ENCODE results near the gene PIBF1.
"Not testable (repeated sequence)": the region's sequence is repeated elsewhere in the genome, so short reads cannot be mapped to it uniquely, and the experiment has no call there.

Gene PIBF1

DNA sequence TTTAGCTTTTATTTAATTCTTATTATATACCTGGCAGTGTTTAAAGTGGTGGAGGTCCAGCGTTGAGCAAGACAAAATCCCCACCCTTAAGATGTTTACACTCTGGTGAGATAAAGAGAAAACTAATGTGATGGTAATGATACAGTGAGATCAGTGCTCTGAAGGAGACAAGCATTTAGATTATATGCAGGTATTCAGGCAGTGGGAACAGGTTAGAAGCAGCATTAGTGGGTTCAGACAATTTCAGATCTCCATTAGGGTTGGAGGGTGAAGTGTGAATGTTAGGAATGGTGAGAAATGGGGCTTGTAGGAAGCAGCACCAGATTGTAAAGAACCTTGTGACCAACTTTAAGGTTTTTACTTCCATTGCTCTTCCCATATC lies 39.0 kb downstream of the PIBF1 start:
- no peak for DNase-seq

- DNase-seq = no peak
These were observed 41.1 kb downstream of the PIBF1 start for GRCh38 chr13:72823081-72823480.

DNA sequence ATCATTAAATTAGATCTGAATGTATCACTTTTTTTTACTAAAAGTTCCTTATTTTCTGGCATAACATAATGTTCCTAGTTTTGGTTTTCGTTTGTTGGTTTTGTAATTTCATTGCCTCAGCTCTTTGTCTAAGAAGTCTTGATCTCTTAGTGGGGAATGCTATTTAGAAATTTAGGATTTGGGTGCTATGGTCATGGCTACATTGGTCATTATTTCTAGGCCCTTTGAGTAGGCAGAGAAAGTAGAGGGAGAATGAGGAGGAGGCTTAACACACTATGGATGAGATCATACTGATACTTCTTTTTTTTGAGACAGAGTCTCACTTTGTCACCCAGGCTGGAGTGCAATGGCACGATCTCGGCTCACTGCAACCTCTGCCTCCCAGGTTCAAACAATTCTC lies 41.8 kb downstream of the PIBF1 start:
- no peak for DNase-seq

DNA sequence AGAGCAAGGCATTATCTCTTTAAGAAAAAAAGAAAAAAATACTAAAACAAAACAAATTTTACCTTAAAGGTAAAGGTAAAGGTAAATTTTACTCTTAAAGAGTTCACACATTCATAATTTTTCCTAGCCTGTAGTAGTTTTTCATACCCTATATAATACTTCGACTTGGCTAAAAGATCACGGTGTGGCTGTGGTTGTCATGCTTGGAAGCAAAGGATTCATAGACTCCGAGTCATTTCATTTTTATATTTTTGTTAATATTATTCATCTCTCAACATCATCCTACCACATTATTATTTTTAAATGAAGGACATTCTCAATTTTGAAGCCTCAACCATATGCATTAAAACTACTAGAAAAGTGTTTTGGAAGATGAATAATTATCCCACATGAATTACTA lies 52.7 kb downstream of the PIBF1 start:
- no peak for DNase-seq

DNA sequence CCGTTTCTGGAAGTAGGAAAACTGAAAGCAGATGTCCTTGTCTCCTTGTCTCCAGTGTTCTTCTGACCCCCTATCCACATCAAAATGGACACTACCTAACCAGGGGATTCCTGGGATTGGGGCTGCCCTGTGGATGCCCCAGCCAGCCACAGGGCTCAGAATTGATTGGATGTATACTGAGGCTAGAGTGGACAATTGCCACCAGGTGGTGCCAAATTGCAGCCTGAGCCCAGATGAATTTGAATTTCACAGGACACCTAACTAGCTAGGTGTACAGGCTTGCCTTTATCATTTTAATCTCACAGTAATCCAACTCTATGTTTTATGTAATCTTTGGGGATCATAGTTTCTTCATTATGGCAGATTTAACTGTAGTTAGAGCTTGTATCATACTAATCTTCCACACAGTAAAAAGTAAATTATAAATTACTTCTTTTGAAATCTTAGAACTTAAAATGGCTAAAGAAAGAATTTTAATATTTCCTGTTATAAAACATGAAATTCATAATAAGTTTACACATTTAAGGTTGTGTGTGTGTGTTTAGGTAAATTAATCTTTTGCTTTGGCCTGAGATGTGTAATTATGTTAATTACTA lies 58.0 kb downstream of the PIBF1 start:
- peak; percentile 37 for DNase-seq

DNA sequence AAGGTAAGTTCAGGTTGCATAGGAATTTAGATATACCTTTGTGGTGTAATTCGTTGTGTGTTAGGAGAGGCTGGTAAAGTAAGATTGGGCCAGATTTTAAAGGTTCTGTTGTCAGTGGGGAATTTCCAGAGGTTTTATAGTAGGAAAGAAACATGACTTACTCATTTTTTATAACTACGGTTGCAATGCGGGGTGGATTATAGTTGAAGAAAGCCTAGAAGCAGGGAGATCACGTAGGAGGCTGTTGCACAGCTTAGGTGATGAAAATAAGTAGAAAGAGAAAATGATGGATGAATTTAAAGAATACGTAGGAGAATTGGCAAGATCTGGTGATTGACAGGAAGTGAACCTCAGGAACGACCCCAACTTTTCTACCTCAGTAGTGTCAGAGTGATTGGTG lies 61.1 kb downstream of the PIBF1 start:
- no peak for DNase-seq

- not testable (repeated sequence) for DNase-seq
These were observed 63.2 kb downstream of the PIBF1 start for GRCh38 chr13:72845148-72845547.

GRCh38 chr13:72849571-72849970 lies 67.6 kb downstream of the PIBF1 start:
- DNase-seq = no peak

GRCh38 chr13:72850959-72851677 lies 69.2 kb downstream of the PIBF1 start:
- no peak for DNase-seq

- no peak for DNase-seq
These were observed 69.7 kb downstream of the PIBF1 start for GRCh38 chr13:72851678-72852014.

- no peak for DNase-seq
These were observed 70.3 kb downstream of the PIBF1 start for GRCh38 chr13:72852207-72852606.

DNA sequence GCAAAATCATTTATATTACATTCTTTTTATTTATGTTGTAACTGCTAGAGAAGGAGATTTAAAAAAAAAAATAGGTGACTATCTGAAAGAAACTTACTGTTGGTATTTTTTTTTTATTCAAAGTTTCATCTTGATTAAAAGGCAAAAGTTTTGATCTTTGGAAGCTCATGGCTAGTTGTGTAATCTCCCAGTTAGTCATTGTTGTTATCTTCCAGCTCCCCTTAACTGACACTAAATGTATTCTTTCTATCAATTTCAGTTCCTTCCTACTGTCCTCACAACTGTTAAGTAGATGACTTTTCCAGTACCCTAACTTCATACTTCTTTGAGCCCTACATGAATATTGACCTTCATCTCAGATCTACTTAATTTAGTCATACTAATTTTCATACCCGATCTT lies 71.1 kb downstream of the PIBF1 start:
- no peak for DNase-seq

- no peak for DNase-seq
These were observed 82.4 kb downstream of the PIBF1 start for GRCh38 chr13:72864142-72865011.

- DNase-seq = no peak
These were observed 86.3 kb downstream of the PIBF1 start for GRCh38 chr13:72868229-72868628.

GRCh38 chr13:72875233-72875632 lies 93.3 kb downstream of the PIBF1 start:
- no peak for DNase-seq

- no peak for DNase-seq
These were observed 102.2 kb downstream of the PIBF1 start for GRCh38 chr13:72884101-72884500.

DNA sequence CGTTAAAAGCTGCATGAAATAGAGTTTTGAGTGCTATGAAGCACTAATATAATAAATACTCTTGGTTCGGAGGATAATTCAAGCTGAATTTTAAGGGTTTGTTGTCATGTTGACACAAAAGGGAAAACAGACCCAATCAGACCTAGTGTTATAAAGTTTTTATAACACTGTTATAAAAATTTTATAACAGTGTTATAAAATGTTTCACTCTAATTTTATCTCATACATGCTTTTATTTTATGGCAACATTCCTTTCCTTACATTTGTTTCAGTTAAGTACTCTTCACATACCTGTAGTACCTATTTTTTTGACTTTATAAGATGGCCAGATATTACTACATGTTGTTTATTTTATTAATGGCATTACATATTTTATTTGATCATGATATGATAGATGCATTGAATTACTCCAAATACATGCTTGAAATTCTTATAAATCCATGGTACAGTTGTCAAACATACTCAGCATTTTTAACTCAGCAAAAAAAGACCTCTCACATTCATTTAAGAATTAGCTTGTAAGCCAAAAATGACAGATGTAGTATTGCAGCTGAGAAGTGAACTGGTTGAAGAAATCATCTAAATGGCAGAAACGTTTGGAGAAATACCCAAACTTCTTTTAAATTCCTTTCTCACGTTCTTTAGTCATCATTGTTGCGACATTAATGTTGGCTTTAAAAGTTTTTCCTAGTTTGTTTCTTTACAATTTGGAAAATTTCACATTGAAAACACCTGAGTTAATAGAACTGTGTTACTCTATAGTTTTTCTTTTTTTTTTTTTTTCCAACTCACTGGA lies 104.5 kb downstream of the PIBF1 start:
- DNase-seq = no peak

GRCh38 chr13:72889495-72889894 lies 107.6 kb downstream of the PIBF1 start:
- DNase-seq = no peak

- DNase-seq = no peak
These were observed 108.6 kb downstream of the PIBF1 start for GRCh38 chr13:72890546-72890945.

GRCh38 chr13:72891423-72891822 lies 109.5 kb downstream of the PIBF1 start:
- DNase-seq = no peak

GRCh38 chr13:72896869-72897268 lies 114.9 kb downstream of the PIBF1 start:
- DNase-seq = no peak

- not testable (repeated sequence) for DNase-seq
These were observed 119.6 kb downstream of the PIBF1 start for GRCh38 chr13:72901546-72901945.

GRCh38 chr13:72908416-72908815 lies 126.5 kb downstream of the PIBF1 start:
- no peak for DNase-seq

All from retina (tissue), 1 donor.